HepG2 (cell line): Measurements from ENCODE around the gene DYNC2LI1. TPM values are rescaled to one million over a fixed set of nuclear protein-coding genes. Genes with fewer than 3 reads are reported as not detected.

Experiments used
- KAT2B ChIP-seq: fragments of 150-350 bp; IDR thresholded peaks from 2 replicates; pipeline ENCODE4 v1.6.1; 2014; ENCODE audit warnings: low read depth, low read length, borderline replicate concordance
- MYNN ChIP-seq: sonication (generic); formaldehyde crosslinking; IDR thresholded peaks from 2 replicates; pipeline ENCODE4 v1.4.0; 2020; ENCODE audit warnings: mild to moderate bottlenecking, low read depth, missing genetic modification reagents
- THAP11 ChIP-seq: IDR thresholded peaks from 2 replicates; pipeline ENCODE4 v1.6.1; 2016; ENCODE audit warnings: missing biosample characterization, missing genetic modification reagents
- ZNF598 ChIP-seq: sonication (generic); formaldehyde crosslinking; IDR thresholded peaks from 2 replicates; pipeline ENCODE4 v1.5.1; 2020; ENCODE audit warnings: mild to moderate bottlenecking, missing genetic modification reagents, borderline replicate concordance
- ZNF839 ChIP-seq: sonication (generic); formaldehyde crosslinking; IDR thresholded peaks from 2 replicates; pipeline ENCODE4 v1.4.0; 2020; ENCODE audit warnings: missing genetic modification reagents, mild to moderate bottlenecking, borderline replicate concordance
- polyA plus RNA-seq, 8 experiments: library from polyadenylated mRNA; depleted of rRNA in 3 of 8; stranded (reverse) in 7 of 8; unstranded in 1 of 8; fragments of >200 nt; fragmentation: Illumina TruSeq in 4 of 8; extraction: Trizol in 4 of 8; gene quantifications; 2 replicates each; pipeline versions ENCODE4 v1.2.1 to v1.2.3, GENCODE V29; 2011 to 2016; ENCODE audit warnings: low read depth in 4 of 8, missing spikeins in 1 of 8, mixed read lengths in 1 of 8; ENCODE audit not compliant: insufficient read depth in 1 of 8
- total RNA-seq, 5 experiments: library from RNA; depleted of rRNA; stranded (reverse); fragments of >200 nt; fragmentation: Illumina TruSeq; extraction: Trizol; gene quantifications; 2 replicates each; pipeline ENCODE4 v1.2.3, GENCODE V29; 2016; ENCODE audit warnings: low read depth in 1 of 5
- TF ChIP-seq, protein P1 (sequence below): sonication (generic); formaldehyde crosslinking; IDR thresholded peaks from 2 replicates; pipeline ENCODE4 v1.4.0; 2020; ENCODE audit warnings: missing genetic modification reagents, mild to moderate bottlenecking, borderline replicate concordance
- TF ChIP-seq, protein P2 (sequence below): sonication (generic); formaldehyde crosslinking; IDR thresholded peaks from 2 replicates; pipeline ENCODE4 v1.4.0; 2020; ENCODE audit warnings: mild to moderate bottlenecking, missing genetic modification reagents
- TF ChIP-seq, protein P3 (sequence below): sonication (generic); formaldehyde crosslinking; IDR thresholded peaks from 2 replicates; pipeline ENCODE4 v1.5.0; 2020; ENCODE audit warnings: mild to moderate bottlenecking, missing genetic modification reagents, borderline replicate concordance
- TF ChIP-seq, protein P4 (sequence below): sonication (generic); formaldehyde crosslinking; IDR thresholded peaks from 2 replicates; pipeline ENCODE4 v1.5.0; 2020; ENCODE audit warnings: missing genetic modification reagents
- TF ChIP-seq, protein P5 (sequence below): IDR thresholded peaks from 2 replicates; pipeline ENCODE4 v1.4.0; 2020; ENCODE audit warnings: mild to moderate bottlenecking, missing genetic modification reagents
- TF ChIP-seq, protein P6 (sequence below): sonication (generic); formaldehyde crosslinking; IDR thresholded peaks from 2 replicates; pipeline ENCODE4 v1.4.0; 2020; ENCODE audit warnings: missing genetic modification reagents

Gene DYNC2LI1
- total and polyA plus RNA-seq, 2 of the 13 experiments (the other 11 are each of a cell fraction or from before 2014, with no cell fraction given), result 16.9 to 23.2 TPM

DNA sequence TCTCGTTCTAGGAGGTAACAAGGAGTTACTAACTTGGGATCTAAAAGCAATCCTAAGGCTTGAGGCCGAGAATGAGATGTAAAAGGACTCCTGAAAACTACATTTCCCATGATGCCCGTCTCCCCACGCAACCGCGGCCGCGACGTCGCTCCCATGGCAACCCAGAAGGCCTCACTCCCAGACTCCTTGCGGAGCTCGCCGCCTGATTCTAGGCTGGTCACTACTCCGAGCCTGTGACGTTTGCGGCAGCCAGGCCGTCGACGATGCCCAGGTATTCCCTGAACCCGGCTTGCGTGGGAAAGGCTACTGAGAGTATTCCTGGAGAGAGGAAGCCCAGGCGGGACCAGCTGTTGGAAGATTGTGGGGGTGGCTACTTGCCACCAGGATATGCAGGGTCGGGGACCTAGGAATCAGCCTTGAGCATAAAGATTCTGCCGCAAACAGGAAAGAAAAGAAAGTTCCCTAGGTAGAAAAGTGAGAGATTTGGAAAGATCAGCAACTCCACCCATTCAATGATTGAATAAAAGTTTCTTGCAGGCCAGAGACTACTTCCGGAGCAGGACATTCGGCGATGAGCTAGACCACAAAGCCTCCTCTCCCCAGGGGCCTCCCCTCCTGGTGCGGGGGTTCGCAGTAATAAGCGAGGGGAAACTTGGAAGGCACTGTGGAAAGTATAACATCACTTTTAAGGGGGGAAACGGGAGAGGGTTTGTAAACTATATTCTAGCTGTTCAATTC is at the start of gene DYNC2LI1 (continued):
- TF ChIP-seq, protein P1, sequence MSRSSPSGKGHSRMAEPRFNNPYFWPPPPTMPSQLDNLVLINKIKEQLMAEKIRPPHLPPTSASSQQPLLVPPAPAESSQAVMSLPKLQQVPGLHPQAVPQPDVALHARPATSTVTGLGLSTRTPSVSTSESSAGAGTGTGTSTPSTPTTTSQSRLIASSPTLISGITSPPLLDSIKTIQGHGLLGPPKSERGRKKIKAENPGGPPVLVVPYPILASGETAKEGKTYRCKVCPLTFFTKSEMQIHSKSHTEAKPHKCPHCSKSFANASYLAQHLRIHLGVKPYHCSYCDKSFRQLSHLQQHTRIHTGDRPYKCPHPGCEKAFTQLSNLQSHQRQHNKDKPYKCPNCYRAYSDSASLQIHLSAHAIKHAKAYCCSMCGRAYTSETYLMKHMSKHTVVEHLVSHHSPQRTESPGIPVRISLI (CRISPR knock-in tag), result no peak
- TF ChIP-seq, protein P2, sequence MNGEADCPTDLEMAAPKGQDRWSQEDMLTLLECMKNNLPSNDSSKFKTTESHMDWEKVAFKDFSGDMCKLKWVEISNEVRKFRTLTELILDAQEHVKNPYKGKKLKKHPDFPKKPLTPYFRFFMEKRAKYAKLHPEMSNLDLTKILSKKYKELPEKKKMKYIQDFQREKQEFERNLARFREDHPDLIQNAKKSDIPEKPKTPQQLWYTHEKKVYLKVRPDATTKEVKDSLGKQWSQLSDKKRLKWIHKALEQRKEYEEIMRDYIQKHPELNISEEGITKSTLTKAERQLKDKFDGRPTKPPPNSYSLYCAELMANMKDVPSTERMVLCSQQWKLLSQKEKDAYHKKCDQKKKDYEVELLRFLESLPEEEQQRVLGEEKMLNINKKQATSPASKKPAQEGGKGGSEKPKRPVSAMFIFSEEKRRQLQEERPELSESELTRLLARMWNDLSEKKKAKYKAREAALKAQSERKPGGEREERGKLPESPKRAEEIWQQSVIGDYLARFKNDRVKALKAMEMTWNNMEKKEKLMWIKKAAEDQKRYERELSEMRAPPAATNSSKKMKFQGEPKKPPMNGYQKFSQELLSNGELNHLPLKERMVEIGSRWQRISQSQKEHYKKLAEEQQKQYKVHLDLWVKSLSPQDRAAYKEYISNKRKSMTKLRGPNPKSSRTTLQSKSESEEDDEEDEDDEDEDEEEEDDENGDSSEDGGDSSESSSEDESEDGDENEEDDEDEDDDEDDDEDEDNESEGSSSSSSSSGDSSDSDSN (CRISPR knock-in tag), result no peak
- TF ChIP-seq THAP11 (peak; percentile 100), ZNF839 (CRISPR knock-in tag) (peak; percentile 98), MYNN (no peak), KAT2B (no peak), ZNF598 (CRISPR knock-in tag) (peak; percentile 95; the same call in 1 of the 2 replicates)
- TF ChIP-seq, protein P3, sequence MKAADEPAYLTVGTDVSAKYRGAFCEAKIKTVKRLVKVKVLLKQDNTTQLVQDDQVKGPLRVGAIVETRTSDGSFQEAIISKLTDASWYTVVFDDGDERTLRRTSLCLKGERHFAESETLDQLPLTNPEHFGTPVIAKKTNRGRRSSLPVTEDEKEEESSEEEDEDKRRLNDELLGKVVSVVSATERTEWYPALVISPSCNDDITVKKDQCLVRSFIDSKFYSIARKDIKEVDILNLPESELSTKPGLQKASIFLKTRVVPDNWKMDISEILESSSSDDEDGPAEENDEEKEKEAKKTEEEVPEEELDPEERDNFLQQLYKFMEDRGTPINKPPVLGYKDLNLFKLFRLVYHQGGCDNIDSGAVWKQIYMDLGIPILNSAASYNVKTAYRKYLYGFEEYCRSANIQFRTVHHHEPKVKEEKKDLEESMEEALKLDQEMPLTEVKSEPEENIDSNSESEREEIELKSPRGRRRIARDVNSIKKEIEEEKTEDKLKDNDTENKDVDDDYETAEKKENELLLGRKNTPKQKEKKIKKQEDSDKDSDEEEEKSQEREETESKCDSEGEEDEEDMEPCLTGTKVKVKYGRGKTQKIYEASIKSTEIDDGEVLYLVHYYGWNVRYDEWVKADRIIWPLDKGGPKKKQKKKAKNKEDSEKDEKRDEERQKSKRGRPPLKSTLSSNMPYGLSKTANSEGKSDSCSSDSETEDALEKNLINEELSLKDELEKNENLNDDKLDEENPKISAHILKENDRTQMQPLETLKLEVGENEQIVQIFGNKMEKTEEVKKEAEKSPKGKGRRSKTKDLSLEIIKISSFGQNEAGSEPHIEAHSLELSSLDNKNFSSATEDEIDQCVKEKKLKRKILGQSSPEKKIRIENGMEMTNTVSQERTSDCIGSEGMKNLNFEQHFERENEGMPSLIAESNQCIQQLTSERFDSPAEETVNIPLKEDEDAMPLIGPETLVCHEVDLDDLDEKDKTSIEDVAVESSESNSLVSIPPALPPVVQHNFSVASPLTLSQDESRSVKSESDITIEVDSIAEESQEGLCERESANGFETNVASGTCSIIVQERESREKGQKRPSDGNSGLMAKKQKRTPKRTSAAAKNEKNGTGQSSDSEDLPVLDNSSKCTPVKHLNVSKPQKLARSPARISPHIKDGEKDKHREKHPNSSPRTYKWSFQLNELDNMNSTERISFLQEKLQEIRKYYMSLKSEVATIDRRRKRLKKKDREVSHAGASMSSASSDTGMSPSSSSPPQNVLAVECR (CRISPR knock-in tag), result peak; percentile 97
- TF ChIP-seq, protein P4, sequence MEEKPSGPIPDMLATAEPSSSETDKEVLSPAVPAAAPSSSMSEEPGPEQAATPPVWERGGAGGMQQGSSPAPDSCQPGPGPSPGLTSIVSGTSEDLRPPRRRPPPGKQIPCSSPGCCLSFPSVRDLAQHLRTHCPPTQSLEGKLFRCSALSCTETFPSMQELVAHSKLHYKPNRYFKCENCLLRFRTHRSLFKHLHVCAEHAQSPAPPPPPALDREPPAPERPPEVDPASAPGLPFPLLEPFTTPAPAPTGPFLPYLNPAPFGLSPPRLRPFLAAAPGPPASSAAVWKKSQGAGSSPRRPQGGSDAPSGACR, result no peak
- TF ChIP-seq, protein P5, sequence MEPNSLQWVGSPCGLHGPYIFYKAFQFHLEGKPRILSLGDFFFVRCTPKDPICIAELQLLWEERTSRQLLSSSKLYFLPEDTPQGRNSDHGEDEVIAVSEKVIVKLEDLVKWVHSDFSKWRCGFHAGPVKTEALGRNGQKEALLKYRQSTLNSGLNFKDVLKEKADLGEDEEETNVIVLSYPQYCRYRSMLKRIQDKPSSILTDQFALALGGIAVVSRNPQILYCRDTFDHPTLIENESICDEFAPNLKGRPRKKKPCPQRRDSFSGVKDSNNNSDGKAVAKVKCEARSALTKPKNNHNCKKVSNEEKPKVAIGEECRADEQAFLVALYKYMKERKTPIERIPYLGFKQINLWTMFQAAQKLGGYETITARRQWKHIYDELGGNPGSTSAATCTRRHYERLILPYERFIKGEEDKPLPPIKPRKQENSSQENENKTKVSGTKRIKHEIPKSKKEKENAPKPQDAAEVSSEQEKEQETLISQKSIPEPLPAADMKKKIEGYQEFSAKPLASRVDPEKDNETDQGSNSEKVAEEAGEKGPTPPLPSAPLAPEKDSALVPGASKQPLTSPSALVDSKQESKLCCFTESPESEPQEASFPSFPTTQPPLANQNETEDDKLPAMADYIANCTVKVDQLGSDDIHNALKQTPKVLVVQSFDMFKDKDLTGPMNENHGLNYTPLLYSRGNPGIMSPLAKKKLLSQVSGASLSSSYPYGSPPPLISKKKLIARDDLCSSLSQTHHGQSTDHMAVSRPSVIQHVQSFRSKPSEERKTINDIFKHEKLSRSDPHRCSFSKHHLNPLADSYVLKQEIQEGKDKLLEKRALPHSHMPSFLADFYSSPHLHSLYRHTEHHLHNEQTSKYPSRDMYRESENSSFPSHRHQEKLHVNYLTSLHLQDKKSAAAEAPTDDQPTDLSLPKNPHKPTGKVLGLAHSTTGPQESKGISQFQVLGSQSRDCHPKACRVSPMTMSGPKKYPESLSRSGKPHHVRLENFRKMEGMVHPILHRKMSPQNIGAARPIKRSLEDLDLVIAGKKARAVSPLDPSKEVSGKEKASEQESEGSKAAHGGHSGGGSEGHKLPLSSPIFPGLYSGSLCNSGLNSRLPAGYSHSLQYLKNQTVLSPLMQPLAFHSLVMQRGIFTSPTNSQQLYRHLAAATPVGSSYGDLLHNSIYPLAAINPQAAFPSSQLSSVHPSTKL (CRISPR knock-in tag), result 0 out of 2 replicates have a peak, but pooled peaks have one; percentile 14
- TF ChIP-seq, protein P6, sequence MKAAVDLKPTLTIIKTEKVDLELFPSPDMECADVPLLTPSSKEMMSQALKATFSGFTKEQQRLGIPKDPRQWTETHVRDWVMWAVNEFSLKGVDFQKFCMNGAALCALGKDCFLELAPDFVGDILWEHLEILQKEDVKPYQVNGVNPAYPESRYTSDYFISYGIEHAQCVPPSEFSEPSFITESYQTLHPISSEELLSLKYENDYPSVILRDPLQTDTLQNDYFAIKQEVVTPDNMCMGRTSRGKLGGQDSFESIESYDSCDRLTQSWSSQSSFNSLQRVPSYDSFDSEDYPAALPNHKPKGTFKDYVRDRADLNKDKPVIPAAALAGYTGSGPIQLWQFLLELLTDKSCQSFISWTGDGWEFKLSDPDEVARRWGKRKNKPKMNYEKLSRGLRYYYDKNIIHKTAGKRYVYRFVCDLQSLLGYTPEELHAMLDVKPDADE (CRISPR knock-in tag), result no peak
